Measurements from ENCODE around the gene HDGFL1. TPM values are rescaled to one million over a fixed set of nuclear protein-coding genes. Genes with fewer than 3 reads are reported as not detected.

Gene HDGFL1
- total and polyA plus RNA-seq, 2 donors (not counting 3 experiments of a cell fraction or from before 2014, with no cell fraction given), result not detected

GRCh38 chr6:22583230-22583629, 13.9 kb downstream of the HDGFL1 start:
- Histone ChIP-seq H3K9me3 (replicated peaks; ENCODE audit: control insufficient read depth, insufficient read depth, low read length) (no peaks in the 10 kb centered on the region), H3K4me1 (ENCODE audit: control insufficient read depth, extremely low read depth, insufficient read depth, low read length) (no peaks in the 10 kb centered on the region), H4K20me1 (replicated peaks; ENCODE audit: control insufficient read depth, extremely low read depth, insufficient read depth, low read length) (no peaks in the 10 kb centered on the region), H3K9ac (replicated peaks; ENCODE audit: extremely low read depth, insufficient read depth, low read length) (no peak overlapping the region), H3K9me1 (replicated peaks; ENCODE audit: control insufficient read depth, extremely low read depth, insufficient read depth, low read length) (no peaks in the 10 kb centered on the region), H3K27ac (ENCODE audit: insufficient read depth, low read depth, low read length) (no peak overlapping the region), H2AFZ (ENCODE audit: low read depth, low read length) (no peak overlapping the region), H3K36me3 (ENCODE audit: control insufficient read depth in 2 of 2, extremely low read depth in 1 of 2, insufficient read depth in 2 of 2, low read length in 2 of 2) (no peaks in the 10 kb centered on the region), H3K4me2 (ENCODE audit: insufficient read depth, low read length) (no peak overlapping the region), H3K79me2 (ENCODE audit: control insufficient read depth, insufficient read depth, low read length) (no peaks in the 10 kb centered on the region), H3K4me3 (replicated peaks in 1 of 3; ENCODE audit: insufficient read depth in 1 of 3, low read depth in 1 of 3, low read length in 3 of 3) (no peak overlapping the region), H3K27me3 (ENCODE audit: control insufficient read depth in 2 of 2, insufficient read depth in 2 of 2, low read length in 2 of 2) (no peaks in the 10 kb centered on the region)
- dilution Hi-C loops (cut with MboI; ENCODE audit: extremely low pct_ligation_motif_present, low sequenced_read_pairs), result no loop called here
- BruUV-seq (replicated peaks), result no TSS peak
- intact Hi-C loops (cut with micrococcal nuclease), result no loop called here
- TF ChIP-seq POLR2AphosphoS5 (IDR thresholded peaks at IDR 0.05; ENCODE audit: insufficient read depth, low read depth, low read length) (no peak), MYC (IDR thresholded peaks at IDR 0.05; ENCODE audit: low read depth, low read length) (no peak), POLR2A (IDR thresholded peaks at IDR 0.05; ENCODE audit: low read depth, low read length) (no peak), JUN (IDR thresholded peaks at IDR 0.05; ENCODE audit: borderline replicate concordance, insufficient read depth, insufficient read length, low read depth) (no peak), MAX (IDR thresholded peaks at IDR 0.05; ENCODE audit: insufficient read depth, insufficient read length) (no peak), EZH2 (IDR thresholded peaks at IDR 0.05; ENCODE audit: borderline replicate concordance, low read depth, low read length, severe bottlenecking) (no peak), GATA2 (IDR thresholded peaks at IDR 0.05; ENCODE audit: insufficient read depth, insufficient read length, low read depth, low read length) (no peak), FOS (IDR thresholded peaks at IDR 0.05; ENCODE audit: borderline replicate concordance, insufficient read depth, low read length) (no peak), CTCF (IDR thresholded peaks at IDR 0.05; ENCODE audit: extremely low read depth in 1 of 2, insufficient read depth in 1 of 2, low read depth in 1 of 2, low read length in 2 of 2) (no peak)
- no peak for FAIRE-seq
- DNase-seq (ENCODE audit: low read depth, low spot score), result no peak
- ChIA-PET POLR2A (no interaction called here), CTCF (no interaction called here)
